GM23338 (cell line): ENCODE measurements around the gene CRACDL. TPM values are rescaled to one million over a fixed set of nuclear protein-coding genes. Genes with fewer than 3 reads are reported as not detected.

Source experiments
- ATAC-seq: fragments of 200-7000 bp; cut with Tn5 transposase; 3 replicates; pipeline ENCODE4 v1.9.1; 2020
- DNase-seq: peaks from one replicate; pipeline ENCODE4 v3.0.0-alpha.2; 2015; ENCODE audit warnings: low spot score
- H2AFZ ChIP-seq: fragments of 200-600 bp; sonication (generic); 2 replicates; pipeline ENCODE4 v1.8.0; 2016; ENCODE audit warnings: antibody characterized with exemption, mild to moderate bottlenecking, moderate library complexity
- H3F3A ChIP-seq: fragments of 200-600 bp; sonication (generic); replicated peaks from 2 replicates; pipeline ENCODE4 v1.8.0; 2017; ENCODE audit warnings: antibody characterized with exemption, mixed run types, low read depth
- H3K27ac ChIP-seq: fragments of 200-600 bp; sonication (generic); 2 replicates; pipeline ENCODE4 v1.6.1; 2016; ENCODE audit warnings: low read depth
- H3K27me3 ChIP-seq: fragments of 200-600 bp; sonication (generic); 2 replicates; pipeline ENCODE4 v1.8.0; 2016; ENCODE audit warnings: mild to moderate bottlenecking, mixed run types, moderate library complexity; ENCODE audit not compliant: insufficient read depth
- H3K36me3 ChIP-seq: fragments of 200-600 bp; sonication (generic); 2 replicates; pipeline ENCODE4 v1.8.0; 2016; ENCODE audit warnings: mild to moderate bottlenecking; ENCODE audit not compliant: insufficient read depth
- H3K4me1 ChIP-seq: fragments of 200-600 bp; sonication (generic); 2 replicates; pipeline ENCODE4 v1.8.0; 2016; ENCODE audit warnings: mild to moderate bottlenecking, moderate library complexity; ENCODE audit not compliant: insufficient read depth
- H3K4me2 ChIP-seq: fragments of 200-600 bp; sonication (generic); 2 replicates; pipeline ENCODE4 v1.7.1; 2017; ENCODE audit warnings: mixed run types
- H3K4me3 ChIP-seq: fragments of 200-600 bp; sonication (generic); 2 replicates; pipeline ENCODE4 v1.6.1; 2016; ENCODE audit warnings: mixed run types
- H3K79me2 ChIP-seq: fragments of 200-600 bp; sonication (generic); replicated peaks from 2 replicates; pipeline ENCODE4 v1.8.0; 2017; ENCODE audit warnings: mild to moderate bottlenecking; ENCODE audit not compliant: insufficient read depth
- H3K9me2 ChIP-seq: fragments of 200-600 bp; sonication (generic); 2 replicates; pipeline ENCODE4 v1.8.0; 2017; ENCODE audit not compliant: insufficient read depth
- H4K20me1 ChIP-seq: fragments of 200-600 bp; sonication (generic); replicated peaks from 2 replicates; pipeline ENCODE4 v1.8.0; 2017; ENCODE audit warnings: mild to moderate bottlenecking; ENCODE audit not compliant: insufficient read depth
- H3K27ac Mint-ChIP-seq: 2 replicates; pipeline ENCODE4 v1.8.0; 2020; ENCODE audit warnings: inconsistent platforms, mild to moderate bottlenecking, moderate library complexity, mixed read lengths
- H3K27me3 Mint-ChIP-seq: 3 replicates; pipeline ENCODE4 v1.8.0; 2022; ENCODE audit warnings: low read depth, mild to moderate bottlenecking, moderate library complexity, mixed read lengths, inconsistent platforms; ENCODE audit not compliant: insufficient read depth, poor library complexity
- H3K36me3 Mint-ChIP-seq: 3 replicates; pipeline ENCODE4 v1.8.0; 2021; ENCODE audit warnings: low read depth, mild to moderate bottlenecking, inconsistent platforms, moderate library complexity, mixed read lengths
- H3K4me1 Mint-ChIP-seq: 3 replicates; pipeline ENCODE4 v1.8.0; 2020; ENCODE audit warnings: mild to moderate bottlenecking, inconsistent platforms, mixed read lengths
- H3K4me3 Mint-ChIP-seq: 3 replicates; pipeline ENCODE4 v1.8.0; 2021; ENCODE audit warnings: moderate library complexity, mild to moderate bottlenecking, inconsistent platforms, mixed read lengths
- H3K9me3 Mint-ChIP-seq: 3 replicates; pipeline ENCODE4 v1.8.0; 2020; ENCODE audit warnings: moderate library complexity, mild to moderate bottlenecking, inconsistent platforms, mixed read lengths
- CREB1 ChIP-seq: fragments of 250-450 bp; sonication (Bioruptor Pico); IDR thresholded peaks from 2 replicates; pipeline ENCODE4 v1.5.0; 2020; ENCODE audit warnings: low read depth, mild to moderate bottlenecking, moderate library complexity
- EZH2 ChIP-seq: fragments of 200-600 bp; sonication (generic); IDR thresholded peaks from one replicate; pipeline ENCODE4 v1.8.0; 2017; ENCODE audit warnings: antibody characterized with exemption, mild to moderate bottlenecking, low read depth; ENCODE audit not compliant: unreplicated experiment
- EZH2phosphoT487 ChIP-seq: fragments of 200-600 bp; sonication (generic); IDR thresholded peaks from one replicate; pipeline ENCODE4 v1.8.1; 2018; ENCODE audit warnings: antibody characterized with exemption; ENCODE audit not compliant: unreplicated experiment
- JUNB ChIP-seq: IDR thresholded peaks from one replicate; pipeline ENCODE4 v1.6.1; 2016; ENCODE audit warnings: antibody characterized with exemption; ENCODE audit not compliant: unreplicated experiment
- NANOG ChIP-seq: IDR thresholded peaks from 2 replicates; pipeline ENCODE4 v1.6.1; 2016; ENCODE audit warnings: antibody characterized with exemption, borderline replicate concordance
- POLR2AphosphoS5 ChIP-seq: IDR thresholded peaks from 2 replicates; pipeline ENCODE4 v1.6.1; 2016; ENCODE audit warnings: antibody characterized with exemption, low read depth
- REST ChIP-seq: IDR thresholded peaks from one replicate; pipeline ENCODE4 v1.6.1; 2018; ENCODE audit warnings: antibody characterized with exemption; ENCODE audit not compliant: unreplicated experiment
- STAT1 ChIP-seq: IDR thresholded peaks from one replicate; pipeline ENCODE4 v1.6.1; 2016; ENCODE audit warnings: antibody characterized with exemption; ENCODE audit not compliant: unreplicated experiment
- ZNF114 ChIP-seq: fragments of 250-450 bp; sonication (Bioruptor Pico); IDR thresholded peaks from 2 replicates; pipeline ENCODE4 v1.5.0; 2020; ENCODE audit warnings: mild to moderate bottlenecking, moderate library complexity
- ZNF331 ChIP-seq: fragments of 250-450 bp; sonication (Bioruptor Pico); IDR thresholded peaks from 2 replicates; pipeline ENCODE4 v1.5.0; 2020; ENCODE audit warnings: low read depth, mild to moderate bottlenecking, moderate library complexity
- polyA plus RNA-seq: library from polyadenylated mRNA; unstranded; fragments of >200 nt; fragmentation: Nextera tagmentation; extraction: Ambion mirVana; gene quantifications from 2 replicates; pipeline ENCODE4 v1.2.1, GENCODE V29; 2016
- total RNA-seq: library from RNA; depleted of rRNA; stranded (reverse); fragments of >200 nt; shearing (Covaris generic); gene quantifications from 2 replicates; pipeline ENCODE4 v1.2.3, GENCODE V29; 2014
- TF ChIP-seq, protein P1 (sequence below): fragments of 250-450 bp; sonication (Bioruptor Pico); IDR thresholded peaks from 2 replicates; pipeline ENCODE4 v1.5.0; 2020; ENCODE audit warnings: mild to moderate bottlenecking, moderate library complexity
- TF ChIP-seq, protein P2 (sequence below), 2 experiments: fragments of 200-600 bp in 1 of 2; sonication (generic) in 1 of 2; conservative IDR thresholded peaks; 2 replicates each; pipeline versions ENCODE4 v1.5.1 to v1.6.1; 2016 to 2017; ENCODE audit warnings: antibody characterized with exemption in 2 of 2, low read depth in 2 of 2, mild to moderate bottlenecking in 2 of 2, moderate library complexity in 1 of 2
- TF ChIP-seq, protein P3 (sequence below): IDR thresholded peaks from 2 replicates; pipeline ENCODE4 v1.6.1; 2016; ENCODE audit warnings: antibody characterized with exemption

Gene CRACDL
- total and polyA plus RNA-seq, 2 experiments from 2014 or later: 0.14 to 0.16 TPM

DNA sequence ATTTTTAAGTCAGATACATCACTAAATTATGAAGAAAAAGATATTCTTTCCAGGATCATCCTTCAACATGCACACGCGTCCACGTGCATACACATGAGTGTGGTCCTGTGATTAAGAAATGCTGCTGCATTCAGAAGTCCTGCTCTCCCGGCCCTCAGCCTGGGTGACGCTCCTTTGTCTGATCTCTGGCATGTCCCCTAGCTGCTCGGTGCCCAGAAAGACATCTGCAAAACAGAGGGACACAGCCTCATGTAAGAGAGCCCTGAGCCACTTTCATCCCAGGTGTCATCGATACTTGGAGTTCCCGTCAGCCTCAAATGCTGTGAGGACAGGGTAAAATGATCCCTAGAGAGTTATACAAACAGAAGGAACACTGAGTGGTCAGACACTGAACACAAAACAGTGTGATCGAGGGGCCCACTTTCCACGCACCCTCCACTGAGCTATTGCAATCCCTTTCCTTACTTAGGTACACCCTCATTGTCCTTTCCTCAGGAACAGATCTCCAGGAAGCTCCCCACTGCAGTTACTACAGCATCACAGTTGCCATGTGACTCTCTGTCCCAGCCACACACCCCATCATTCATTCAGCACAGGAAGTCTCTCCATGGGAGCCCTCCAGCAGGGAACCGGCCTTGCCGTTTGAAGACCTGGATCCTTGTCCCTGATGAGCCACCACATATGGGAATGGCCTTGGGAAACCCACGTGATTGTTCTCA is 32.1 kb downstream of the CRACDL start:
- no peak overlapping the region for H3K4me2 ChIP-seq
- no peak overlapping the region for H3K4me3 ChIP-seq
- TF ChIP-seq EZH2: no peak
- TF ChIP-seq CREB1 (CRISPR knock-in tag): no peak
- TF ChIP-seq NANOG: no peak
- TF ChIP-seq REST: no peak
- TF ChIP-seq EZH2phosphoT487: no peak
- TF ChIP-seq, protein P1, sequence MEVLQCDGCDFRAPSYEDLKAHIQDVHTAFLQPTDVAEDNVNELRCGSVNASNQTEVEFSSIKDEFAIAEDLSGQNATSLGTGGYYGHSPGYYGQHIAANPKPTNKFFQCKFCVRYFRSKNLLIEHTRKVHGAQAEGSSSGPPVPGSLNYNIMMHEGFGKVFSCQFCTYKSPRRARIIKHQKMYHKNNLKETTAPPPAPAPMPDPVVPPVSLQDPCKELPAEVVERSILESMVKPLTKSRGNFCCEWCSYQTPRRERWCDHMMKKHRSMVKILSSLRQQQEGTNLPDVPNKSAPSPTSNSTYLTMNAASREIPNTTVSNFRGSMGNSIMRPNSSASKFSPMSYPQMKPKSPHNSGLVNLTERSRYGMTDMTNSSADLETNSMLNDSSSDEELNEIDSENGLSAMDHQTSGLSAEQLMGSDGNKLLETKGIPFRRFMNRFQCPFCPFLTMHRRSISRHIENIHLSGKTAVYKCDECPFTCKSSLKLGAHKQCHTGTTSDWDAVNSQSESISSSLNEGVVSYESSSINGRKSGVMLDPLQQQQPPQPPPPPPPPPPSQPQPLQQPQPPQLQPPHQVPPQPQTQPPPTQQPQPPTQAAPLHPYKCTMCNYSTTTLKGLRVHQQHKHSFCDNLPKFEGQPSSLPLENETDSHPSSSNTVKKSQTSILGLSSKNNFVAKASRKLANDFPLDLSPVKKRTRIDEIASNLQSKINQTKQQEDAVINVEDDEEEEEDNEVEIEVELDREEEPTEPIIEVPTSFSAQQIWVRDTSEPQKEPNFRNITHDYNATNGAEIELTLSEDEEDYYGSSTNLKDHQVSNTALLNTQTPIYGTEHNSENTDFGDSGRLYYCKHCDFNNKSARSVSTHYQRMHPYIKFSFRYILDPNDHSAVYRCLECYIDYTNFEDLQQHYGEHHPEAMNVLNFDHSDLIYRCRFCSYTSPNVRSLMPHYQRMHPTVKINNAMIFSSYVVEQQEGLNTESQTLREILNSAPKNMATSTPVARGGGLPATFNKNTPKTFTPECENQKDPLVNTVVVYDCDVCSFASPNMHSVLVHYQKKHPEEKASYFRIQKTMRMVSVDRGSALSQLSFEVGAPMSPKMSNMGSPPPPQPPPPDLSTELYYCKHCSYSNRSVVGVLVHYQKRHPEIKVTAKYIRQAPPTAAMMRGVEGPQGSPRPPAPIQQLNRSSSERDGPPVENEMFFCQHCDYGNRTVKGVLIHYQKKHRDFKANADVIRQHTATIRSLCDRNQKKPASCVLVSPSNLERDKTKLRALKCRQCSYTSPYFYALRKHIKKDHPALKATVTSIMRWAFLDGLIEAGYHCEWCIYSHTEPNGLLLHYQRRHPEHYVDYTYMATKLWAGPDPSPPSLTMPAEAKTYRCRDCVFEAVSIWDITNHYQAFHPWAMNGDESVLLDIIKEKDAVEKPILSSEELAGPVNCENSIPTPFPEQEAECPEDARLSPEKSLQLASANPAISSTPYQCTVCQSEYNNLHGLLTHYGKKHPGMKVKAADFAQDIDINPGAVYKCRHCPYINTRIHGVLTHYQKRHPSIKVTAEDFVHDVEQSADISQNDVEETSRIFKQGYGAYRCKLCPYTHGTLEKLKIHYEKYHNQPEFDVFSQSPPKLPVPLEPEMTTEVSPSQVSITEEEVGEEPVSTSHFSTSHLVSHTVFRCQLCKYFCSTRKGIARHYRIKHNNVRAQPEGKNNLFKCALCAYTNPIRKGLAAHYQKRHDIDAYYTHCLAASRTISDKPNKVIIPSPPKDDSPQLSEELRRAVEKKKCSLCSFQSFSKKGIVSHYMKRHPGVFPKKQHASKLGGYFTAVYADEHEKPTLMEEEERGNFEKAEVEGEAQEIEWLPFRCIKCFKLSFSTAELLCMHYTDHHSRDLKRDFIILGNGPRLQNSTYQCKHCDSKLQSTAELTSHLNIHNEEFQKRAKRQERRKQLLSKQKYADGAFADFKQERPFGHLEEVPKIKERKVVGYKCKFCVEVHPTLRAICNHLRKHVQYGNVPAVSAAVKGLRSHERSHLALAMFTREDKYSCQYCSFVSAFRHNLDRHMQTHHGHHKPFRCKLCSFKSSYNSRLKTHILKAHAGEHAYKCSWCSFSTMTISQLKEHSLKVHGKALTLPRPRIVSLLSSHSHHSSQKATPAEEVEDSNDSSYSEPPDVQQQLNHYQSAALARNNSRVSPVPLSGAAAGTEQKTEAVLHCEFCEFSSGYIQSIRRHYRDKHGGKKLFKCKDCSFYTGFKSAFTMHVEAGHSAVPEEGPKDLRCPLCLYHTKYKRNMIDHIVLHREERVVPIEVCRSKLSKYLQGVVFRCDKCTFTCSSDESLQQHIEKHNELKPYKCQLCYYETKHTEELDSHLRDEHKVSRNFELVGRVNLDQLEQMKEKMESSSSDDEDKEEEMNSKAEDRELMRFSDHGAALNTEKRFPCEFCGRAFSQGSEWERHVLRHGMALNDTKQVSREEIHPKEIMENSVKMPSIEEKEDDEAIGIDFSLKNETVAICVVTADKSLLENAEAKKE (CRISPR knock-in tag): no peak
- no peak for TF ChIP-seq ZNF114 (CRISPR knock-in tag)
- no peak for TF ChIP-seq POLR2AphosphoS5
- TF ChIP-seq, protein P2, sequence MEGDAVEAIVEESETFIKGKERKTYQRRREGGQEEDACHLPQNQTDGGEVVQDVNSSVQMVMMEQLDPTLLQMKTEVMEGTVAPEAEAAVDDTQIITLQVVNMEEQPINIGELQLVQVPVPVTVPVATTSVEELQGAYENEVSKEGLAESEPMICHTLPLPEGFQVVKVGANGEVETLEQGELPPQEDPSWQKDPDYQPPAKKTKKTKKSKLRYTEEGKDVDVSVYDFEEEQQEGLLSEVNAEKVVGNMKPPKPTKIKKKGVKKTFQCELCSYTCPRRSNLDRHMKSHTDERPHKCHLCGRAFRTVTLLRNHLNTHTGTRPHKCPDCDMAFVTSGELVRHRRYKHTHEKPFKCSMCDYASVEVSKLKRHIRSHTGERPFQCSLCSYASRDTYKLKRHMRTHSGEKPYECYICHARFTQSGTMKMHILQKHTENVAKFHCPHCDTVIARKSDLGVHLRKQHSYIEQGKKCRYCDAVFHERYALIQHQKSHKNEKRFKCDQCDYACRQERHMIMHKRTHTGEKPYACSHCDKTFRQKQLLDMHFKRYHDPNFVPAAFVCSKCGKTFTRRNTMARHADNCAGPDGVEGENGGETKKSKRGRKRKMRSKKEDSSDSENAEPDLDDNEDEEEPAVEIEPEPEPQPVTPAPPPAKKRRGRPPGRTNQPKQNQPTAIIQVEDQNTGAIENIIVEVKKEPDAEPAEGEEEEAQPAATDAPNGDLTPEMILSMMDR (conservative IDR thresholded peaks at IDR 0.05; ENCODE audit: low read depth in 2 of 2): no peak
- no peak for TF ChIP-seq JUNB
- TF ChIP-seq, protein P3, sequence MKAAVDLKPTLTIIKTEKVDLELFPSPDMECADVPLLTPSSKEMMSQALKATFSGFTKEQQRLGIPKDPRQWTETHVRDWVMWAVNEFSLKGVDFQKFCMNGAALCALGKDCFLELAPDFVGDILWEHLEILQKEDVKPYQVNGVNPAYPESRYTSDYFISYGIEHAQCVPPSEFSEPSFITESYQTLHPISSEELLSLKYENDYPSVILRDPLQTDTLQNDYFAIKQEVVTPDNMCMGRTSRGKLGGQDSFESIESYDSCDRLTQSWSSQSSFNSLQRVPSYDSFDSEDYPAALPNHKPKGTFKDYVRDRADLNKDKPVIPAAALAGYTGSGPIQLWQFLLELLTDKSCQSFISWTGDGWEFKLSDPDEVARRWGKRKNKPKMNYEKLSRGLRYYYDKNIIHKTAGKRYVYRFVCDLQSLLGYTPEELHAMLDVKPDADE: no peak
- no peak for TF ChIP-seq STAT1
- TF ChIP-seq ZNF331 (CRISPR knock-in tag): no peak
- no peaks in the 10 kb centered on the region for H3K36me3 ChIP-seq
- no peaks in the 10 kb centered on the region for H3K36me3 Mint-ChIP-seq
- H3K79me2 ChIP-seq: no peaks in the 10 kb centered on the region
- H3K27ac ChIP-seq: no peak overlapping the region
- peaks cover 7% of the 10 kb centered on the region for H3K4me1 ChIP-seq
- peak overlapping the region; percentile 47; the same call in 1 of the 2 replicates for H2AFZ ChIP-seq
- peaks cover 3% of the 10 kb centered on the region; the same call in 2 of the 3 replicates for H3K9me3 Mint-ChIP-seq
- no peak overlapping the region for H3K27ac Mint-ChIP-seq
- DNase-seq (peak; percentile 33), ATAC-seq (no peak; the same call in 2 of the 3 replicates)
- H3K4me1 Mint-ChIP-seq: peaks cover 32% of the 10 kb centered on the region
- H3K27me3 Mint-ChIP-seq: peaks cover 5% of the 10 kb centered on the region
- no peaks in the 10 kb centered on the region for H4K20me1 ChIP-seq
- H3F3A ChIP-seq: no peaks in the 10 kb centered on the region
- 0 out of 2 replicates have a peak, but pooled peaks cover 4% of the 10 kb centered on the region for H3K9me2 ChIP-seq
- H3K27me3 ChIP-seq: no peaks in the 10 kb centered on the region
- no peak overlapping the region for H3K4me3 Mint-ChIP-seq
